Cerebellar nuclear complex (tissue), 1 donor: ENCODE data around the gene TRAF3.

Source experiments
- DNase-seq, 2 experiments: peaks; one replicate each; lab custom pipeline; 2025; lab: John Stamatoyannopoulos, UW

The TRAF3 gene

GRCh38 chr14:102908766-102909455 lies 131.7 kb downstream of the TRAF3 start:
- DNase-seq: no peak

DNA sequence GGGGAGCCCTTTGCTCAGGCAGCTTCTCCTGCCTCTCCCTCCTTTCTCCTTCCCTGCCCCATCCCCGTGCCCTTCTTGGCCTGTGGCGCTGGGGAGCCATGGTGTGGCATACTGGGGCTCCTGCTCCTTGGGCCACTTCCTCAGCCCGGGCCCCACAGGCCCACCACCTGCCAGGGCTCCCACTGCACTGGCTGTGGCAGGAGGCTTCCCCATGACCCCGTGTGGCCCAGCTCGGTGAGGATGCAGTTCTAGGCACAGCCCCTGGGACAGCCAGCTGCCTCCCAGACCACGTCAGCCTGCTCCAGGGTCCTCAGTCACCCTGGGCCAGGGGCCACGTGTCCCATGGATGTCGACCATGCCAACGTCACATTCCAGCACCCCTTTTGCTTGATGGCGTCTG lies 132.2 kb downstream of the TRAF3 start:
- DNase-seq: no peak

GRCh38 chr14:102909911-102910310 lies 132.7 kb downstream of the TRAF3 start:
- no peak for DNase-seq

GRCh38 chr14:102910442-102910841 lies 133.2 kb downstream of the TRAF3 start:
- no peak for DNase-seq

DNA sequence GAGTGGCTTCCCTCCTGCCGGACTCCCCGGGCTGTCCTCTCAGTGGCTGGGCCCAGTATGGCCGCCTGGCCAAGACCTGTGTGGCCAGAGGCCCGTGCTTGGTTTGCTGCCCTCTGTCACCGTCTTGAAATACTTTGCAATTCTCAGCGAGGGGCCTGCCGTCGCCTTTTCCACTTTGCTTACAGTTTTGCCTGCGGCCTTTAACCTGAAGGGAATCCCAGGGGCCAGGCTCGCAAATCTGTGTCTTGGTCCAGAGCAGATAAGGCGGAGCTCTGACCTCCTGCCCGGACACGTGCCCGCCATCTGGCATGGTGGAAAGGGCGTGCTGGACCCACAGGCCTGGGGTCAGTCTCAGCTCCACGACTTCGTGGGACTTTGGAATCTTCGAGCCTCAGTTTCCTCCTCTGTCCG lies 134.3 kb downstream of the TRAF3 start:
- no peak for DNase-seq

GRCh38 chr14:102911991-102912761 lies 134.9 kb downstream of the TRAF3 start:
- no peak for DNase-seq

DNA sequence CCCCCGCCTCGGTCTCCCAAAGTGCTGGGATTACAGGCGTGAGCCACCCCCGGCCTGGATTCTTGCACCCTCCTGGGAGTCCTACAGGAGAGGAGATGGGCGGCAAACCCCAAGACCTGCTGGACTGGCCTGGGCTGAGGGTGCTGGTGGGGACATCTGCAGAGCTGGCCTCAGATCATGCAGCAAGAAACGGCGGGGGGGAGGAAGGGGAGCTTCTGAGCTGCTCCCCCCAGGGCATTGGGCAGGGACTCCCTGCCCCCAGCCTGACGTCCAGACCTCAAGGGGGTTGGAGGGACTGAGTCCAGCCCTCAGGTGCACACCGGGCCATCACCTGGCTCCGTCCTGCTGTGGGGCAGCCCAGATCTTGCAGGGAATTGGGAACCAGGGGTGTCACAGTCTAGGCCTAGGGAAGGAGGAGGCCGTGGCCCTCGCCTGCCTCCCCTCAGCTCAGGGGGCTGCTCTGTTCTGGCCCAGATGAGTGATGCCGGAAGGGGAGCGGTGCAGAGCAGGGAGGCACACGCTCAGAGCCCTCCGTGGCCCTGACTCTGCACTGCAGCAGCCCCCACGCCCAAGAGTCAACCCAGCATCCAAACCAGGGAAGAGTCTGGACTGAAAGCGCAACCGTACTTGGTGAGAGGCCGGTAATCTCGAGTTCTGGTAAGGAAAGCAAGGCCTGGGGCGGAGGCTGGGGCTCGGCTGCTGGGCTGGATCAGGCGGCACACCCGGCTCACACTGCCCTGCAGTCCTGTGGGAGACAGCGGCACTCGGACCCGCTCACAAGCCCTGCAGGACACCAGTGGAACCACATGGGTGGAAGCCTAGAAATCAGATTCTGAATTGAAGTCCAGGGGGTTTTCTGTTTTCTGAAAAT lies 136.3 kb downstream of the TRAF3 start:
- no peak for DNase-seq

- no peak for DNase-seq
Observed at GRCh38 chr14:102914474-102915291, 137.4 kb downstream of the TRAF3 start.

DNA sequence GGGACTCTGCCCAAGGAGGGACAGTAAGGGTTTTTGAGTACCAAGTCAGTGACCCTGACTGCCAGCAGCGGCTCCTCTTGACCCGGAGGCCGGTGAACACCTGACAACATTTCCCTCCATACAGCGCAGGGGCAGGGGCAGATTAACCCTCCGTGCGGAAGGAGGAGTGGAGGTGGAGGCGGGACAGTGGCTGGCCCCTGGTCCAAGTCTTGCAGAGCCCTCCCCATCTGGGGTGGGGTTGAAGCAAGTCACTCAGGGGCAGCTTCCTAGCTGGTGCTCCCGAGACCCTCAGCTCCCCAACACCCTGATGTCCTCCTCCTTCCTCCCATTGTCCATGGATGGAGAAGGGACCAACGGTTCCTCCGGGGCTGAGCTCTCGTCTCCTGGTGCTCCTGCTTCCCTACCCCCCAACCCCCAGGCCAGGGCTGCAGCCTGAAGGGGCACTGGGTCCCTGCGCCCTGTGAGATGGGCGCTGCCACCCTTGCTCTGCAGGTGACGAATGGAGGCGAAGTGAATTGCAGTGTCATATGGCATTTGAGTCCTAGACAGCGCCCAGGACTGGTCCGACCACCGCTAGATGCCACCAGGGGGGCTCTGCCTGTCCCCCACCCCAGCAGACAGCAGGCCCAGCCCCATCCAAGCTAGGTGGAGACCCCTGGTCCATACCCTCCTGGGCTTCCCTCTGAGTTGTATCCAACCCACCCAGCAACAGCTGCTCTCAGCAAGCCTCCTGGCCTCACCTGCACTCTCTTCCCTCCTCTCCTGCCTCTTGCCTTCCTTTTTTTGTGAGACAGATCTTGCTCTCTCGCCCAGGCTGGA lies 138.3 kb downstream of the TRAF3 start:
- no peak for DNase-seq

DNA sequence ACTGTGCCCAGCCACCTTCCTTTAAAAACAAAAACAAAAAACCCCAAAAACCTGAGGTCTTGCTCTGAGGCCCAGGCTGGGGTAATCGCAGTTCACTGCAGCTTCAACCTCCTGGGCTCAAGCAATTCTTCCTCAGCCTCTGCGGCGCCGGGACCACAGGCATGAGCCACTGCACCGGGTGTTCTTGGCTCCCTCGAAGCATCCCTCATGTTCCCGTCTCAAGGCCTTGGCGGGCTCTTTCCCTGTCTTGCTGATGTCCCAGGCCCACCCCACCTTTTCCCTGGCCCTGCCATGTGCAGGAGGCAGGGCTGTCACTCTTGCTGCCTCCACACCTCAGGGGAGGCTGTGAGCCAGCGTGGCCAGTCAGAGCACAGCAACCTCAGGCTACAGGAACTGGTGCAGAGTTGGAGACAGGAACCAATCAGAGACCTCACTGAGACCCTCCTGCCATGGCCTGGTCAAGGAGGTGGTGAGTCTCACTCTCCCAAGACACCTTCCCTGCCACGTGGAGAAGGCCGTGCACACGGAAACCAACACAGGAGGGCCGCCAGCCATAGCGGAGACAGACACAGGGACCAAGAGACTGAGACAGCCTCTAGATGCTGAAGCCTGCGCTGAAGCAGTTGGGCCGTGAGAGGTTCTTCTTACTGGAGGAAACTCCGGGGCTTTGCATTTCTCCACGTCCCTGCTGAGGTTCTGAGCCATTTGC lies 139.3 kb downstream of the TRAF3 start:
- no peak for DNase-seq

GRCh38 chr14:102917056-102917385 lies 139.8 kb downstream of the TRAF3 start:
- DNase-seq: no peak

- peak in 1 of 2 experiments; percentile 24 for DNase-seq
Observed at GRCh38 chr14:102917469-102918211, 140.4 kb downstream of the TRAF3 start.

- DNase-seq: no peak
Observed at GRCh38 chr14:102918438-102918837, 141.2 kb downstream of the TRAF3 start.

- no peak for DNase-seq
Observed at GRCh38 chr14:102920273-102920997, 143.2 kb downstream of the TRAF3 start.

DNA sequence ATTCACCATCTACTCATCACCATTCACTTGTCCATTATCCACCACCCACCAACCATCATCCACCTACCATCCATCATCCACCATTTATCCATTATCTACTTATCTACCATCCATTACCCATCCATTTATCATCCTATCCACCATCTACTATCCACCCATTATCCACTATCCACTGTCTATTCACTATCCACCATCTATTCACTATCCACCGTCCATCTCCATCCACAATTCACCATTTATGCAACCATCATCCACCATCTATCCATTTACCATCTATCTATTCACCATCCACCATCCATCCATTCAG lies 143.7 kb downstream of the TRAF3 start:
- DNase-seq: no peak

- no peak for DNase-seq
Observed at GRCh38 chr14:102922490-102923200, 145.4 kb downstream of the TRAF3 start, which contains the start of gene AMN. TSS of gene AMN (plus strand) at chr14:102922663. CDS start at chr14:102922689, 26 bp downstream.

DNA sequence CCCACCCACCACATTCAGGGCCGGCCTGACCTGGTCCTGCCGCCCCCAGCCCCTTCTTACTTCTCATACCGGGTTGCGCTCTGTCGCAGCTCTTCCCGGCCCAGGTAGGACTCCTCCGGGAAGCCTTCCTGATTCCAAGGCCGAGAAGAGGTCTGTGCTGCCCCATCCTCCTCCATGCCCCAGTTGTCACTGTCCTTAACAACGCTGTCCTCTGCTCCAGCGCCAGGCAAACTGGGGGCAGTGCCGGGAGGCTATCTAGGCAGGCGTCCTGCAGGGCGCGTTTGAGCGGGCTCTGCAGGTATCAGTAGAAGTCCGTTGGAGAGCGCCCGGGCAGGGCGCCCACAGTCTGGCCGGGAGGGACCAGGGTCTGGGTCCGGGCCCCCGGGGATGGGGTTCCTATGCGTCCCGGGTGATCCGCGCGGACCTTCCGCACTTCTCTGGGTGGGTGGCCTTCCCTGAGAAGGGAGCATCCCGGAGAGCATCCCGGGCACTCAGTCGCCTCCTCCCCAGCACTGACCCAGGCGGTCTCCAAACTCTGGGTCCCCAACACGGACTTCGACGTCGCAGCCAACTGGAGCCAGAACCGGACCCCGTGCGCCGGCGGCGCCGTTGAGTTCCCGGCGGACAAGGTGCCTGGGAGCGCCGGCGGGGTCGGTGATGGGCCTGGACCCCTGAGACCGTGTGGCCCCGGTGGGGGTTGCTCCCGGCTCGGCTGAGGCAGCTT lies 146.1 kb downstream of the TRAF3 start:
- DNase-seq: no peak
